CD14-positive monocyte (primary cell): Measurements from ENCODE around the gene SDE2. TPM values are rescaled to one million over a fixed set of nuclear protein-coding genes. Genes with fewer than 3 reads are reported as not detected.

Source experiments
- DNase-seq, 3 donors: peaks; one replicate each; pipeline ENCODE4 v3.0.0-alpha.2; 2011 to 2022
- H2AFZ ChIP-seq: 2 replicates; pipeline ENCODE4 v1.6.0; 2012; ENCODE audit warnings: mild to moderate bottlenecking, low read depth, low read length, inconsistent platforms; ENCODE audit not compliant: insufficient read depth, poor library complexity, severe bottlenecking
- H3K27ac ChIP-seq, 2 donors: 1 replicate in 1 of 2; 2 replicates in 1 of 2; pipeline ENCODE4 v1.5.1; 2012 to 2013; ENCODE audit warnings: low read length in 2 of 2, control low read depth in 1 of 2, inconsistent platforms in 1 of 2, low read depth in 1 of 2, mild to moderate bottlenecking in 1 of 2
- H3K27me3 ChIP-seq, 2 donors: one replicate each; pipeline versions ENCODE4 v1.6.0 to v1.6.1; 2011 to 2013; ENCODE audit warnings: low read length in 2 of 2; ENCODE audit not compliant: control insufficient read depth in 2 of 2, insufficient read depth in 2 of 2
- H3K36me3 ChIP-seq, 2 donors: replicated peaks in 1 of 2; 1 replicate in 1 of 2; 2 replicates in 1 of 2; pipeline versions ENCODE4 v1.5.1 to v1.6.1; 2012 to 2013; ENCODE audit warnings: low read length in 2 of 2, control low read depth in 1 of 2, inconsistent platforms in 1 of 2, mild to moderate bottlenecking in 1 of 2; ENCODE audit not compliant: insufficient read depth in 2 of 2, control insufficient read depth in 1 of 2
- H3K4me1 ChIP-seq, 2 donors: 1 replicate in 1 of 2; 2 replicates in 1 of 2; pipeline versions ENCODE4 v1.5.1 to v1.6.1; 2012 to 2013; ENCODE audit warnings: low read length in 2 of 2, control low read depth in 1 of 2, inconsistent platforms in 1 of 2, mild to moderate bottlenecking in 1 of 2, moderate library complexity in 1 of 2; ENCODE audit not compliant: insufficient read depth in 2 of 2, control insufficient read depth in 1 of 2
- H3K4me2 ChIP-seq: replicated peaks from 2 replicates; pipeline ENCODE3; 2012; ENCODE audit warnings: low read length, moderate library complexity, mild to moderate bottlenecking; ENCODE audit not compliant: poor library complexity, severe bottlenecking; ENCODE audit errors: extremely low read depth
- H3K4me3 ChIP-seq, 3 experiments: fragments of 200-600 bp in 1 of 3; sonication (generic) in 1 of 3; replicated peaks in 1 of 3; 1 replicate in 2 of 3; 2 replicates in 1 of 3; pipeline ENCODE4 v1.5.1; 2011 to 2013; ENCODE audit warnings: low read length in 3 of 3, mild to moderate bottlenecking in 3 of 3, control low read depth in 2 of 3, low read depth in 2 of 3, inconsistent platforms in 1 of 3, moderate library complexity in 1 of 3
- H3K79me2 ChIP-seq: 2 replicates; pipeline ENCODE4 v1.6.0; 2012; ENCODE audit warnings: mild to moderate bottlenecking, control low read depth, inconsistent platforms, low read length, moderate library complexity; ENCODE audit not compliant: insufficient read depth
- H3K9ac ChIP-seq: 2 replicates; pipeline ENCODE4 v1.6.0; 2017; ENCODE audit warnings: low read length, mild to moderate bottlenecking; ENCODE audit not compliant: insufficient read depth, poor library complexity, severe bottlenecking
- H3K9me3 ChIP-seq, 2 donors: replicated peaks in 1 of 2; 1 replicate in 1 of 2; 2 replicates in 1 of 2; pipeline versions ENCODE4 v1.5.1 to v1.6.1; 2012 to 2013; ENCODE audit warnings: low read length in 2 of 2, control low read depth in 1 of 2; ENCODE audit not compliant: control insufficient read depth in 1 of 2, insufficient read depth in 1 of 2
- H4K20me1 ChIP-seq: 2 replicates; pipeline ENCODE4 v1.6.0; 2012; ENCODE audit warnings: mild to moderate bottlenecking, low read length, control low read depth, moderate library complexity; ENCODE audit not compliant: insufficient read depth
- H3K27ac Mint-ChIP-seq, 7 donors: one replicate each; pipeline ENCODE4 v1.8.0; 2020; ENCODE audit warnings: mild to moderate bottlenecking in 7 of 7, mixed read lengths in 7 of 7, moderate library complexity in 6 of 7, inconsistent platforms in 2 of 7
- H3K27me3 Mint-ChIP-seq, 3 donors: one replicate each; pipeline ENCODE4 v1.8.0; 2021 to 2022; ENCODE audit warnings: low read depth in 3 of 3, mild to moderate bottlenecking in 3 of 3, mixed read lengths in 3 of 3, moderate library complexity in 3 of 3, inconsistent platforms in 1 of 3
- H3K36me3 Mint-ChIP-seq, 2 donors: one replicate each; pipeline ENCODE4 v1.8.0; 2020; ENCODE audit warnings: mixed read lengths in 2 of 2, inconsistent platforms in 1 of 2, mild to moderate bottlenecking in 1 of 2
- H3K4me1 Mint-ChIP-seq: one replicate; pipeline ENCODE4 v1.8.0; 2020; ENCODE audit warnings: mild to moderate bottlenecking, mixed read lengths
- H3K4me3 Mint-ChIP-seq, 2 donors: one replicate each; pipeline ENCODE4 v1.8.0; 2020; ENCODE audit warnings: mild to moderate bottlenecking in 2 of 2, mixed read lengths in 2 of 2, moderate library complexity in 1 of 2
- H3K9me3 Mint-ChIP-seq, 7 donors: one replicate each; pipeline ENCODE4 v1.8.0; 2020 to 2022; ENCODE audit warnings: mixed read lengths in 7 of 7, mild to moderate bottlenecking in 6 of 7, moderate library complexity in 6 of 7, inconsistent platforms in 2 of 7
- WGBS: methylation state at CpG from one replicate; pipeline ENCODE4 v1.1.5; 2013; ENCODE audit warnings: missing lambda C conversion rate; ENCODE audit not compliant: insufficient coverage; 5-methylcytosine and 5-hydroxymethylcytosine counted together
- intact Hi-C, 2 donors: fragments of 100-400 bp; cut with micrococcal nuclease; formaldehyde crosslinking; loops; one replicate each; pipeline versions ENCODE4 v1.15.0 to v1.15.1; 2023
- polyA plus RNA-seq, 3 donors: library from polyadenylated mRNA; depleted of rRNA in 1 of 3; unstranded in 2 of 3; stranded (reverse) in 1 of 3; fragments of 300-500 nt in 2 of 3; fragments of >200 nt in 1 of 3; fragmentation: Illumina TruSeq in 2 of 3; gene quantifications; 1 replicate in 2 of 3; 2 replicates in 1 of 3; pipeline ENCODE4 v1.2.3, GENCODE V29; 2012 to 2021
- TF ChIP-seq, protein P1 (sequence below): fragments of 200-600 bp; IDR thresholded peaks from one replicate; pipeline ENCODE4 v1.8.0; 2022; ENCODE audit warnings: antibody characterized with exemption, mild to moderate bottlenecking

The SDE2 gene
- polyA plus RNA-seq, 3 donors: 6.8 to 18.0 (median 8.4) TPM

DNA sequence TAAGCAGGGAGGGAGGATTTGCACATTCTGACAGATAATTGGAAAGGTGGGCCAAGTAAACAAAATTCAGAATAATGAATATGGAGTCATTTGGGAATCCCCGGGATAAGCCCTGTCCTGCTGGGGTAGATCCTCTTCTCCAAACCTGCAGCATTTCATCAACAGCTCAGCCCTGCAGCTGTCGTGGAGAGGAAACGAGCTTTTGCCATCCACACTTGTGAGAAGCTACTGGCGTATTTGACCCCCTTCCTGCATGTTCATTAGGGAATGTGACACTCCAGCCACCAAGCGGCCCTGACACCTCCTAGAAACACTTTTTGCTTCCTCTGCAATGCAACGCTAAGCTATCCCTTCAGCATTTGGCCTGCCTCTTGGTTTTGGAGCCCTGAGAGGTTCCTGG is 50.1 kb downstream of the SDE2 start:
- DNase-seq: no peak
- TF ChIP-seq, protein P1, sequence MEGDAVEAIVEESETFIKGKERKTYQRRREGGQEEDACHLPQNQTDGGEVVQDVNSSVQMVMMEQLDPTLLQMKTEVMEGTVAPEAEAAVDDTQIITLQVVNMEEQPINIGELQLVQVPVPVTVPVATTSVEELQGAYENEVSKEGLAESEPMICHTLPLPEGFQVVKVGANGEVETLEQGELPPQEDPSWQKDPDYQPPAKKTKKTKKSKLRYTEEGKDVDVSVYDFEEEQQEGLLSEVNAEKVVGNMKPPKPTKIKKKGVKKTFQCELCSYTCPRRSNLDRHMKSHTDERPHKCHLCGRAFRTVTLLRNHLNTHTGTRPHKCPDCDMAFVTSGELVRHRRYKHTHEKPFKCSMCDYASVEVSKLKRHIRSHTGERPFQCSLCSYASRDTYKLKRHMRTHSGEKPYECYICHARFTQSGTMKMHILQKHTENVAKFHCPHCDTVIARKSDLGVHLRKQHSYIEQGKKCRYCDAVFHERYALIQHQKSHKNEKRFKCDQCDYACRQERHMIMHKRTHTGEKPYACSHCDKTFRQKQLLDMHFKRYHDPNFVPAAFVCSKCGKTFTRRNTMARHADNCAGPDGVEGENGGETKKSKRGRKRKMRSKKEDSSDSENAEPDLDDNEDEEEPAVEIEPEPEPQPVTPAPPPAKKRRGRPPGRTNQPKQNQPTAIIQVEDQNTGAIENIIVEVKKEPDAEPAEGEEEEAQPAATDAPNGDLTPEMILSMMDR: no peak
- Histone ChIP-seq H4K20me1 (no peaks in the 10 kb centered on the region), H3K9me3 (no peaks in the 10 kb centered on the region), H3K4me3 (no peak overlapping the region), H3K79me2 (no peaks in the 10 kb centered on the region), H3K4me2 (no peak overlapping the region), H3K4me1 (peaks cover 11 to 12% of the 10 kb centered on the region in 2 donors), H2AFZ (no peak overlapping the region), H3K27ac (no peak overlapping the region), H3K36me3 (no peaks in the 10 kb centered on the region), H3K9ac (no peak overlapping the region), H3K27me3 (no peaks in the 10 kb centered on the region)
- Mint-ChIP-seq H3K4me1 (peaks cover 21% of the 10 kb centered on the region), H3K36me3 (no peaks in the 10 kb centered on the region), H3K27ac (peak overlapping the region in 1 of 7 donors; percentile 57), H3K4me3 (no peak overlapping the region), H3K27me3 (peaks cover 3 to 10% (median 9%) of the 10 kb centered on the region in 3 donors), H3K9me3 (no peaks in the 10 kb centered on the region)
- intact Hi-C loops: no loop called here
- 24% methylated on average over 3 of the region's 6 CpGs for WGBS

DNA sequence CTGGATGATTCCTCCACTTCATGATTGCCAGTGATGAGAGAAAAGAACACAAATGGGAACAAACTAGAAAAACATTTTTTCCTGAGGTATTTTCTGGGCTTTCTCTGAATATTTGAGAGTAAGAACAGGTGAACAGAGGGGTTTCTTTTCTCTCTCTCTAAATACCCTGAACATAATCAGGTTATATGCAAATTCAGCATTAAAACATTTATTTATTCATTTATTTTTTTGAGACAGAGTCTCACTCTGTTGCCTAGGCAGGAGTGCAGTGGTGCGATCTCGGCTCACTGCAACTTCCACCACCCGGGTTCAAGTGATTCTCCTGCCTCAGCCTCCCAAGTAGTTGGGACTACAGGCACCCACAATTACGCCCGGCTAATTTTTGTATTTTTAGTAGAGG is 52.3 kb downstream of the SDE2 start:
- H3K4me2 ChIP-seq: no peak overlapping the region
- Mint-ChIP-seq H3K4me3 (no peak overlapping the region), H3K36me3 (no peaks in the 10 kb centered on the region), H3K4me1 (peaks cover 20% of the 10 kb centered on the region), H3K27me3 (peaks cover 3 to 9% (median 9%) of the 10 kb centered on the region in 3 donors), H3K27ac (no peak overlapping the region), H3K9me3 (no peaks in the 10 kb centered on the region)
- peaks cover 10 to 11% of the 10 kb centered on the region in 2 donors for H3K4me1 ChIP-seq
- no peaks in the 10 kb centered on the region for H3K9me3 ChIP-seq
- no peak for DNase-seq
- H3K27me3 ChIP-seq: no peaks in the 10 kb centered on the region
- no peak overlapping the region for H2AFZ ChIP-seq
- H3K36me3 ChIP-seq: no peaks in the 10 kb centered on the region
- no peaks in the 10 kb centered on the region for H4K20me1 ChIP-seq
- no peak overlapping the region for H3K4me3 ChIP-seq
- no peak overlapping the region for H3K9ac ChIP-seq
- H3K79me2 ChIP-seq: no peaks in the 10 kb centered on the region
- intact Hi-C loops: no loop called here
- WGBS: 100% methylated on average over 2 of the region's 5 CpGs
- H3K27ac ChIP-seq: no peak overlapping the region
- TF ChIP-seq, protein P1: no peak
